HFF-Myc (cell line): ENCODE measurements around the gene TMEM176A.
"Not testable (repeated sequence)": the region's sequence is repeated elsewhere in the genome, so short reads cannot be mapped to it uniquely, and the experiment has no call there.

Experiments used
- DNase-seq: peaks from one replicate; pipeline ENCODE4 v3.0.0-alpha.2; 2011; ENCODE audit warnings: low read depth; ENCODE audit errors: extremely low read depth
- H3K4me3 ChIP-seq: replicated peaks from 2 replicates; pipeline ENCODE4 v1.5.1; 2011; ENCODE audit warnings: low read depth, mild to moderate bottlenecking, control low read depth, low read length
- CTCF ChIP-seq: IDR thresholded peaks from 2 replicates; pipeline ENCODE4 v1.5.1; 2012; ENCODE audit warnings: mild to moderate bottlenecking, low read depth, low read length, control low read depth; ENCODE audit errors: missing control alignments

TMEM176A gene

GRCh38 chr7:150803161-150803860, 2.7 kb downstream of the TMEM176A start:
- no peak overlapping the region for H3K4me3 ChIP-seq
- no peak for DNase-seq
- no peak for TF ChIP-seq CTCF

GRCh38 chr7:150804802-150805201, 4.2 kb downstream of the TMEM176A start:
- no peak overlapping the region for H3K4me3 ChIP-seq

GRCh38 chr7:150805864-150806263, 5.3 kb downstream of the TMEM176A start:
- no peak for TF ChIP-seq CTCF
- H3K4me3 ChIP-seq: no peak overlapping the region
- DNase-seq: no peak

More at GRCh38 chr7:150804802-150805201, 4.2 kb downstream of the TMEM176A start:
- TF ChIP-seq CTCF: no peak
- no peak for DNase-seq

GRCh38 chr7:150806454-150806853, 5.9 kb downstream of the TMEM176A start:
- no peak overlapping the region for H3K4me3 ChIP-seq
- TF ChIP-seq CTCF: no peak
- DNase-seq: no peak

- DNase-seq: no peak
- TF ChIP-seq CTCF: peak; percentile 5
- no peak overlapping the region for H3K4me3 ChIP-seq
Observed at GRCh38 chr7:150806863-150807262, 6.3 kb downstream of the TMEM176A start.

- H3K4me3 ChIP-seq, DNase-seq: not testable (repeated sequence)
Observed at GRCh38 chr7:150807616-150808438, 7.3 kb downstream of the TMEM176A start.

GRCh38 chr7:150814328-150815001, 13.9 kb downstream of the TMEM176A start:
- H3K4me3 ChIP-seq: no peak overlapping the region
- TF ChIP-seq CTCF: no peak
- no peak for DNase-seq
